Measurements from ENCODE around the gene ACER2. TPM values are rescaled to one million over a fixed set of nuclear protein-coding genes. Genes with fewer than 3 reads are reported as not detected.

The ACER2 gene
- total RNA-seq, 1 experiment from 2014 or later: 9.6 TPM

- Histone ChIP-seq H4K8ac (replicated peaks; ENCODE audit: insufficient read length, low read depth, low read length) (no peak overlapping the region), H3K27me3 (ENCODE audit: insufficient read depth, low read length) (peaks cover 3% of the 10 kb centered on the region; the same call in 1 of the 2 replicates), H4K20me1 (ENCODE audit: control insufficient read depth, insufficient read depth, insufficient read length) (no peaks in the 10 kb centered on the region), H3K18ac (ENCODE audit: insufficient read length, low read depth, low read length) (no peak overlapping the region), H4K91ac (ENCODE audit: insufficient read length, low read depth, low read length) (no peak overlapping the region), H3K4me2 (ENCODE audit: insufficient read depth, insufficient read length, low read length) (peak overlapping the region; percentile 88), H2BK12ac (ENCODE audit: insufficient read length, low read depth, low read length) (no peak overlapping the region), H3K4ac (ENCODE audit: low read depth, low read length) (no peak overlapping the region), H3T11ph (ENCODE audit: low read length) (no peak overlapping the region), H3K9ac (ENCODE audit: extremely low read depth, insufficient read length, low read length) (no peak overlapping the region), H3K56ac (ENCODE audit: insufficient read length, low read depth, low read length) (no peak overlapping the region), H3K14ac (ENCODE audit: insufficient read depth, low read length) (no peak overlapping the region), H4K5ac (ENCODE audit: insufficient read length, low read depth, low read length) (no peak overlapping the region), H3K4me1 (ENCODE audit: insufficient read depth, low read length) (peaks cover 7% of the 10 kb centered on the region; the same call in 1 of the 2 replicates), H3K23me2 (ENCODE audit: insufficient read length, low read depth, low read length, poor library complexity, severe bottlenecking) (peaks cover 17% of the 10 kb centered on the region), H2BK20ac (ENCODE audit: low read depth, low read length, poor library complexity, severe bottlenecking) (no peak overlapping the region), H2BK5ac (ENCODE audit: insufficient read length, low read length) (no peak overlapping the region), H3K23ac (ENCODE audit: insufficient read length, low read depth, low read length) (no peak overlapping the region), H3K27ac (ENCODE audit: insufficient read length, low read depth, low read length) (no peak overlapping the region), H3K79me1 (ENCODE audit: insufficient read depth, low read depth, low read length, poor library complexity, severe bottlenecking) (no peaks in the 10 kb centered on the region), H2AFZ (ENCODE audit: low read length) (no peak overlapping the region), H2BK15ac (ENCODE audit: low read depth, low read length) (no peak overlapping the region), H2BK120ac (ENCODE audit: low read depth, low read length, poor library complexity, severe bottlenecking) (no peak overlapping the region), H2AK5ac (ENCODE audit: insufficient read length, low read length) (no peak overlapping the region), H3K79me2 (ENCODE audit: insufficient read depth, low read length) (no peaks in the 10 kb centered on the region; the same call in 1 of the 2 replicates), H3K9me3 (ENCODE audit: control insufficient read depth, low read depth, low read length) (no peaks in the 10 kb centered on the region)
- no peaks in the 10 kb centered on the region; a peak in 1 of 5 replicates for H3K9me3 Mint-ChIP-seq
- peaks cover 3 to 18% (median 4%) of the 10 kb centered on the region in 3 experiments; a peak in 6 of 7 replicates for H3K36me3 Mint-ChIP-seq (ENCODE audit: insufficient read depth in 1 of 3, low read depth in 3 of 3)
- DNase-seq: no peak
- no peak overlapping the region for H3K27ac Mint-ChIP-seq
- H3K4me1 Mint-ChIP-seq: peaks cover 36 to 40% of the 10 kb centered on the region in 2 experiments
- H3K4me3 Mint-ChIP-seq: peak overlapping the region; percentile 95 to 98
- H3K27me3 Mint-ChIP-seq (ENCODE audit: low read depth): peaks cover 14% of the 10 kb centered on the region
- TF ChIP-seq, protein P1, sequence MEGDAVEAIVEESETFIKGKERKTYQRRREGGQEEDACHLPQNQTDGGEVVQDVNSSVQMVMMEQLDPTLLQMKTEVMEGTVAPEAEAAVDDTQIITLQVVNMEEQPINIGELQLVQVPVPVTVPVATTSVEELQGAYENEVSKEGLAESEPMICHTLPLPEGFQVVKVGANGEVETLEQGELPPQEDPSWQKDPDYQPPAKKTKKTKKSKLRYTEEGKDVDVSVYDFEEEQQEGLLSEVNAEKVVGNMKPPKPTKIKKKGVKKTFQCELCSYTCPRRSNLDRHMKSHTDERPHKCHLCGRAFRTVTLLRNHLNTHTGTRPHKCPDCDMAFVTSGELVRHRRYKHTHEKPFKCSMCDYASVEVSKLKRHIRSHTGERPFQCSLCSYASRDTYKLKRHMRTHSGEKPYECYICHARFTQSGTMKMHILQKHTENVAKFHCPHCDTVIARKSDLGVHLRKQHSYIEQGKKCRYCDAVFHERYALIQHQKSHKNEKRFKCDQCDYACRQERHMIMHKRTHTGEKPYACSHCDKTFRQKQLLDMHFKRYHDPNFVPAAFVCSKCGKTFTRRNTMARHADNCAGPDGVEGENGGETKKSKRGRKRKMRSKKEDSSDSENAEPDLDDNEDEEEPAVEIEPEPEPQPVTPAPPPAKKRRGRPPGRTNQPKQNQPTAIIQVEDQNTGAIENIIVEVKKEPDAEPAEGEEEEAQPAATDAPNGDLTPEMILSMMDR (conservative IDR thresholded peaks at IDR 0.05): no peak
- no CpG with 5 or more reads among the region's 2 CpGs for WGBS (ENCODE audit: extremely low coverage, insufficient read length, low lambda C conversion rate)
Observed at GRCh38 chr9:19410195-19410503, 1.3 kb downstream of the ACER2 start.

All from H9 (cell line).